ENCODE results near the gene ERCC6L.
"Not testable (repeated sequence)": the region's sequence is repeated elsewhere in the genome, so short reads cannot be mapped to it uniquely, and the experiment has no call there.

ERCC6L gene

GRCh38 chrX:72176289-72176688 lies 62.5 kb downstream of the ERCC6L start:
- H3K79me1 ChIP-seq (ENCODE audit: low read length); H2BK120ac ChIP-seq (ENCODE audit: low read depth, low read length); H3K4me3 ChIP-seq (ENCODE audit: low read length); H3K4ac ChIP-seq (ENCODE audit: low read depth, low read length); H2AK5ac ChIP-seq (ENCODE audit: low read length); H3K4me2 ChIP-seq (ENCODE audit: low read length); DNase-seq; H3K9ac ChIP-seq (ENCODE audit: low read length); H3K18ac ChIP-seq (ENCODE audit: low read length); H3K27me3 ChIP-seq (ENCODE audit: insufficient read depth, low read length, poor library complexity); H3K23ac ChIP-seq (ENCODE audit: low read length); H3K4me1 ChIP-seq (ENCODE audit: control insufficient read depth, low read depth, low read length); H3K79me2 ChIP-seq (ENCODE audit: control insufficient read depth, insufficient read depth, low read length); H2BK5ac ChIP-seq (ENCODE audit: low read length); H2BK15ac ChIP-seq (replicated peaks; ENCODE audit: low read depth); H4K8ac ChIP-seq (ENCODE audit: low read depth, low read length); H3K56ac ChIP-seq (ENCODE audit: low read length); H3K36me3 ChIP-seq (ENCODE audit: control insufficient read depth, insufficient read depth, low read length); H4K5ac ChIP-seq (ENCODE audit: low read length); H3K27ac ChIP-seq (ENCODE audit: low read depth, low read length): not testable (repeated sequence)
- WGBS (ENCODE audit: extremely low coverage, insufficient coverage, low lambda C conversion rate): no CpG with 5 or more reads among the region's 5 CpGs

- no peak overlapping the region for H3K4ac ChIP-seq (ENCODE audit: low read depth, low read length)
- WGBS (ENCODE audit: extremely low coverage, insufficient coverage, low lambda C conversion rate): no CpG with 5 or more reads among the region's 6 CpGs
These were observed 69.7 kb downstream of the ERCC6L start for GRCh38 chrX:72169008-72169728.

GRCh38 chrX:72165551-72165950 lies 73.3 kb downstream of the ERCC6L start:
- Histone ChIP-seq H3K56ac (ENCODE audit: low read length) (no peak overlapping the region), H3K27ac (ENCODE audit: low read depth, low read length) (no peak overlapping the region), H4K5ac (ENCODE audit: low read length) (no peak overlapping the region), H3K4me1 (ENCODE audit: control insufficient read depth, low read depth, low read length) (no peaks in the 10 kb centered on the region), H3K9ac (ENCODE audit: low read length) (no peak overlapping the region), H2BK5ac (ENCODE audit: low read length) (no peak overlapping the region), H3K27me3 (ENCODE audit: insufficient read depth, low read length, poor library complexity) (no peaks in the 10 kb centered on the region), H2AK5ac (ENCODE audit: low read length) (no peak overlapping the region), H2BK15ac (replicated peaks; ENCODE audit: low read depth) (no peak overlapping the region), H2BK120ac (ENCODE audit: low read depth, low read length) (no peak overlapping the region), H3K23ac (ENCODE audit: low read length) (no peak overlapping the region), H3K4me2 (ENCODE audit: low read length) (no peak overlapping the region), H3K79me2 (ENCODE audit: control insufficient read depth, insufficient read depth, low read length) (no peaks in the 10 kb centered on the region), H3K4ac (ENCODE audit: low read depth, low read length) (no peak overlapping the region), H4K8ac (ENCODE audit: low read depth, low read length) (no peak overlapping the region), H3K36me3 (ENCODE audit: control insufficient read depth, insufficient read depth, low read length) (no peaks in the 10 kb centered on the region), H3K18ac (ENCODE audit: low read length) (no peak overlapping the region), H3K4me3 (ENCODE audit: low read length) (no peak overlapping the region), H3K79me1 (ENCODE audit: low read length) (no peaks in the 10 kb centered on the region)
- no peak for DNase-seq
- WGBS (ENCODE audit: extremely low coverage, insufficient coverage, low lambda C conversion rate): no CpG with 5 or more reads among the region's 4 CpGs

More at GRCh38 chrX:72169008-72169728, 69.7 kb downstream of the ERCC6L start:
- Histone ChIP-seq H3K79me2 (ENCODE audit: control insufficient read depth, insufficient read depth, low read length) (no peaks in the 10 kb centered on the region), H2BK15ac (replicated peaks; ENCODE audit: low read depth) (no peak overlapping the region), H3K36me3 (ENCODE audit: control insufficient read depth, insufficient read depth, low read length) (no peaks in the 10 kb centered on the region), H3K56ac (ENCODE audit: low read length) (no peak overlapping the region), H2BK5ac (ENCODE audit: low read length) (no peak overlapping the region), H3K27me3 (ENCODE audit: insufficient read depth, low read length, poor library complexity) (no peaks in the 10 kb centered on the region), H3K4me2 (ENCODE audit: low read length) (no peak overlapping the region), H3K18ac (ENCODE audit: low read length) (no peak overlapping the region), H2BK120ac (ENCODE audit: low read depth, low read length) (no peak overlapping the region), H4K5ac (ENCODE audit: low read length) (no peak overlapping the region), H3K79me1 (ENCODE audit: low read length) (no peaks in the 10 kb centered on the region), H2AK5ac (ENCODE audit: low read length) (no peak overlapping the region), H3K9ac (ENCODE audit: low read length) (no peak overlapping the region), H3K27ac (ENCODE audit: low read depth, low read length) (no peak overlapping the region), H4K8ac (ENCODE audit: low read depth, low read length) (no peak overlapping the region), H3K4me1 (ENCODE audit: control insufficient read depth, low read depth, low read length) (no peaks in the 10 kb centered on the region), H3K4me3 (ENCODE audit: low read length) (no peak overlapping the region), H3K23ac (ENCODE audit: low read length) (no peak overlapping the region)
- no peak for DNase-seq

- Histone ChIP-seq H3K79me1 (ENCODE audit: low read length) (no peaks in the 10 kb centered on the region), H3K4me2 (ENCODE audit: low read length) (no peak overlapping the region), H2BK15ac (replicated peaks; ENCODE audit: low read depth) (no peak overlapping the region), H3K27ac (ENCODE audit: low read depth, low read length) (no peak overlapping the region), H2AK5ac (ENCODE audit: low read length) (no peak overlapping the region), H3K23ac (ENCODE audit: low read length) (no peak overlapping the region), H3K4me1 (ENCODE audit: control insufficient read depth, low read depth, low read length) (no peaks in the 10 kb centered on the region), H3K18ac (ENCODE audit: low read length) (no peak overlapping the region), H3K27me3 (ENCODE audit: insufficient read depth, low read length, poor library complexity) (no peaks in the 10 kb centered on the region), H3K4me3 (ENCODE audit: low read length) (no peak overlapping the region), H4K5ac (ENCODE audit: low read length) (no peak overlapping the region), H3K79me2 (ENCODE audit: control insufficient read depth, insufficient read depth, low read length) (no peaks in the 10 kb centered on the region), H3K56ac (ENCODE audit: low read length) (no peak overlapping the region), H3K36me3 (ENCODE audit: control insufficient read depth, insufficient read depth, low read length) (no peaks in the 10 kb centered on the region), H2BK5ac (ENCODE audit: low read length) (no peak overlapping the region), H3K4ac (ENCODE audit: low read depth, low read length) (no peak overlapping the region), H4K8ac (ENCODE audit: low read depth, low read length) (no peak overlapping the region), H3K9ac (ENCODE audit: low read length) (no peak overlapping the region), H2BK120ac (ENCODE audit: low read depth, low read length) (no peak overlapping the region)
- no CpG with 5 or more reads among the region's 10 CpGs for WGBS (ENCODE audit: extremely low coverage, insufficient coverage, low lambda C conversion rate)
- DNase-seq: no peak
These were observed 79.1 kb downstream of the ERCC6L start for GRCh38 chrX:72159769-72160168.

- no peak for DNase-seq
- H3K18ac ChIP-seq (ENCODE audit: low read length): no peak overlapping the region
- H3K79me2 ChIP-seq (ENCODE audit: control insufficient read depth, insufficient read depth, low read length): no peaks in the 10 kb centered on the region
- H3K4me2 ChIP-seq (ENCODE audit: low read length): no peak overlapping the region
- no CpG with 5 or more reads among the region's 3 CpGs for WGBS (ENCODE audit: extremely low coverage, insufficient coverage, low lambda C conversion rate)
- no peak overlapping the region for H3K23ac ChIP-seq (ENCODE audit: low read length)
- no peak overlapping the region for H2AK5ac ChIP-seq (ENCODE audit: low read length)
- no peak overlapping the region for H3K27ac ChIP-seq (ENCODE audit: low read depth, low read length)
- H4K5ac ChIP-seq (ENCODE audit: low read length): no peak overlapping the region
- no peak overlapping the region for H2BK5ac ChIP-seq (ENCODE audit: low read length)
- H3K56ac ChIP-seq (ENCODE audit: low read length): no peak overlapping the region
- H3K4me3 ChIP-seq (ENCODE audit: low read length): no peak overlapping the region
- no peaks in the 10 kb centered on the region for H3K79me1 ChIP-seq (ENCODE audit: low read length)
- no peak overlapping the region for H2BK15ac ChIP-seq (replicated peaks; ENCODE audit: low read depth)
- H3K9ac ChIP-seq (ENCODE audit: low read length): no peak overlapping the region
- H3K4me1 ChIP-seq (ENCODE audit: control insufficient read depth, low read depth, low read length): no peaks in the 10 kb centered on the region
- H2BK120ac ChIP-seq (ENCODE audit: low read depth, low read length): no peak overlapping the region
- H3K4ac ChIP-seq (ENCODE audit: low read depth, low read length): no peak overlapping the region
- no peak overlapping the region for H4K8ac ChIP-seq (ENCODE audit: low read depth, low read length)
- H3K36me3 ChIP-seq (ENCODE audit: control insufficient read depth, insufficient read depth, low read length): no peaks in the 10 kb centered on the region
- H3K27me3 ChIP-seq (ENCODE audit: insufficient read depth, low read length, poor library complexity): no peaks in the 10 kb centered on the region
These were observed 80.1 kb downstream of the ERCC6L start for GRCh38 chrX:72158773-72159172.

All from mesendoderm (in vitro differentiated cells).